ENCODE data around the gene FAM83D. TPM values are rescaled to one million over a fixed set of nuclear protein-coding genes. Genes with fewer than 3 reads are reported as not detected.

The FAM83D gene
- total RNA-seq, 1 experiment from 2014 or later = 48.1 TPM

- no peaks in the 10 kb centered on the region for H3K79me1 ChIP-seq (ENCODE audit: insufficient read depth, low read depth, low read length, poor library complexity, severe bottlenecking)
- no peak overlapping the region for H3K27ac Mint-ChIP-seq
- H3K4me1 Mint-ChIP-seq = peaks cover 5 to 6% of the 10 kb centered on the region in 2 experiments
- H3K27me3 Mint-ChIP-seq (ENCODE audit: low read depth) = no peaks in the 10 kb centered on the region
- no peaks in the 10 kb centered on the region; the same call in 1 of the 2 replicates for H3K79me2 ChIP-seq (ENCODE audit: insufficient read depth, low read length)
- no peak overlapping the region for H3K14ac ChIP-seq (ENCODE audit: insufficient read depth, low read length)
- no peak overlapping the region for H4K5ac ChIP-seq (ENCODE audit: insufficient read length, low read depth, low read length)
- no peaks in the 10 kb centered on the region for H3K4me1 ChIP-seq (ENCODE audit: insufficient read depth, low read length)
- no peaks in the 10 kb centered on the region for H4K20me1 ChIP-seq (ENCODE audit: control insufficient read depth, insufficient read depth, insufficient read length)
- no peak overlapping the region for H3K18ac ChIP-seq (ENCODE audit: insufficient read length, low read depth, low read length)
- H2BK15ac ChIP-seq (ENCODE audit: low read depth, low read length) = no peak overlapping the region
- no peaks in the 10 kb centered on the region for H3K27me3 ChIP-seq (ENCODE audit: insufficient read depth, low read length)
- no peak overlapping the region for H3K23ac ChIP-seq (ENCODE audit: insufficient read length, low read depth, low read length)
- no peak overlapping the region for H2BK5ac ChIP-seq (ENCODE audit: insufficient read length, low read length)
- no peak overlapping the region for H3K56ac ChIP-seq (ENCODE audit: insufficient read length, low read depth, low read length)
- no peak overlapping the region for H4K91ac ChIP-seq (ENCODE audit: insufficient read length, low read depth, low read length)
- no CpG with 5 or more reads among the region's 3 CpGs for WGBS (ENCODE audit: extremely low coverage, insufficient read length, low lambda C conversion rate)
- no peak overlapping the region for H3K27ac ChIP-seq (ENCODE audit: insufficient read length, low read depth, low read length)
- no peaks in the 10 kb centered on the region for H3K9me3 ChIP-seq (ENCODE audit: control insufficient read depth, low read depth, low read length)
- peaks cover 0 to 2% (median 0%) of the 10 kb centered on the region in 3 experiments; a peak in 2 of 7 replicates for H3K36me3 Mint-ChIP-seq (ENCODE audit: insufficient read depth in 1 of 3, low read depth in 3 of 3)
- no peaks in the 10 kb centered on the region for H3K9me3 Mint-ChIP-seq
- no peak overlapping the region for H3K4me3 Mint-ChIP-seq
- H3K23me2 ChIP-seq (ENCODE audit: insufficient read length, low read depth, low read length, poor library complexity, severe bottlenecking) = no peaks in the 10 kb centered on the region
- no peak overlapping the region for H3K4me2 ChIP-seq (ENCODE audit: insufficient read depth, insufficient read length, low read length)
- no peak overlapping the region for H3K9ac ChIP-seq (ENCODE audit: extremely low read depth, insufficient read length, low read length)
- H2BK12ac ChIP-seq (ENCODE audit: insufficient read length, low read depth, low read length) = no peak overlapping the region
- H3K4ac ChIP-seq (ENCODE audit: low read depth, low read length) = no peak overlapping the region
- no peak overlapping the region for H3T11ph ChIP-seq (ENCODE audit: low read length)
- no peak overlapping the region for H2BK20ac ChIP-seq (ENCODE audit: low read depth, low read length, poor library complexity, severe bottlenecking)
- no peak for DNase-seq
- no peak overlapping the region for H2AFZ ChIP-seq (ENCODE audit: low read length)
- no peak for TF ChIP-seq CTCF (conservative IDR thresholded peaks at IDR 0.05)
- H2AK5ac ChIP-seq (ENCODE audit: insufficient read length, low read length) = no peak overlapping the region
- no peak overlapping the region for H2BK120ac ChIP-seq (ENCODE audit: low read depth, low read length, poor library complexity, severe bottlenecking)
- no peak overlapping the region for H4K8ac ChIP-seq (replicated peaks; ENCODE audit: insufficient read length, low read depth, low read length)
Measured at GRCh38 chr20:38979842-38980241, 53.6 kb downstream of the FAM83D start.
